WI38 (cell line): ENCODE data around the gene FBXO40.

Experiments
- H3K4me3 ChIP-seq: 2 replicates; pipeline ENCODE4 v1.5.1; 2011; ENCODE audit warnings: low read depth, mild to moderate bottlenecking, control low read depth, low read length
- TF ChIP-seq, protein P1 (sequence below): IDR thresholded peaks from 2 replicates; pipeline ENCODE4 v1.5.1; 2012; ENCODE audit warnings: low read depth, mild to moderate bottlenecking, control low read depth, low read length

The FBXO40 gene, protein sequence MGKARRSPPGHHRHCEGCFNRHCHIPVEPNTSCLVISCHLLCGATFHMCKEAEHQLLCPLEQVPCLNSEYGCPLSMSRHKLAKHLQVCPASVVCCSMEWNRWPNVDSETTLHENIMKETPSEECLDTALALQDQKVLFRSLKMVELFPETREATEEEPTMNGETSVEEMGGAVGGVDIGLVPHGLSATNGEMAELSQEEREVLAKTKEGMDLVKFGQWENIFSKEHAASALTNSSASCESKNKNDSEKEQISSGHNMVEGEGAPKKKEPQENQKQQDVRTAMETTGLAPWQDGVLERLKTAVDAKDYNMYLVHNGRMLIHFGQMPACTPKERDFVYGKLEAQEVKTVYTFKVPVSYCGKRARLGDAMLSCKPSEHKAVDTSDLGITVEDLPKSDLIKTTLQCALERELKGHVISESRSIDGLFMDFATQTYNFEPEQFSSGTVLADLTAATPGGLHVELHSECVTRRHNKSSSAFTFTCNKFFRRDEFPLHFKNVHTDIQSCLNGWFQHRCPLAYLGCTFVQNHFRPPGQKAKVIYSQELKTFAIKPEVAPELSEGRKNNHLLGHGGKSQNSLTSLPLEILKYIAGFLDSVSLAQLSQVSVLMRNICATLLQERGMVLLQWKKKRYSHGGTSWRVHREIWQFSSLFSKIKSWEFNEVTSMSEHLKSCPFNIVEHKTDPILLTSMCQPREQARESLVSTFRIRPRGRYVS

GRCh38 chr3:121592856-121593702 lies at the start of gene FBXO40:
FBXO40 (plus strand) TSS chr3:121593379; CDS start chr3:121620576, 27,197 bp downstream.
- no peak within 1 kb of the TSS for H3K4me3 ChIP-seq
- TF ChIP-seq, protein P1, sequence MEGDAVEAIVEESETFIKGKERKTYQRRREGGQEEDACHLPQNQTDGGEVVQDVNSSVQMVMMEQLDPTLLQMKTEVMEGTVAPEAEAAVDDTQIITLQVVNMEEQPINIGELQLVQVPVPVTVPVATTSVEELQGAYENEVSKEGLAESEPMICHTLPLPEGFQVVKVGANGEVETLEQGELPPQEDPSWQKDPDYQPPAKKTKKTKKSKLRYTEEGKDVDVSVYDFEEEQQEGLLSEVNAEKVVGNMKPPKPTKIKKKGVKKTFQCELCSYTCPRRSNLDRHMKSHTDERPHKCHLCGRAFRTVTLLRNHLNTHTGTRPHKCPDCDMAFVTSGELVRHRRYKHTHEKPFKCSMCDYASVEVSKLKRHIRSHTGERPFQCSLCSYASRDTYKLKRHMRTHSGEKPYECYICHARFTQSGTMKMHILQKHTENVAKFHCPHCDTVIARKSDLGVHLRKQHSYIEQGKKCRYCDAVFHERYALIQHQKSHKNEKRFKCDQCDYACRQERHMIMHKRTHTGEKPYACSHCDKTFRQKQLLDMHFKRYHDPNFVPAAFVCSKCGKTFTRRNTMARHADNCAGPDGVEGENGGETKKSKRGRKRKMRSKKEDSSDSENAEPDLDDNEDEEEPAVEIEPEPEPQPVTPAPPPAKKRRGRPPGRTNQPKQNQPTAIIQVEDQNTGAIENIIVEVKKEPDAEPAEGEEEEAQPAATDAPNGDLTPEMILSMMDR, result no peak

DNA sequence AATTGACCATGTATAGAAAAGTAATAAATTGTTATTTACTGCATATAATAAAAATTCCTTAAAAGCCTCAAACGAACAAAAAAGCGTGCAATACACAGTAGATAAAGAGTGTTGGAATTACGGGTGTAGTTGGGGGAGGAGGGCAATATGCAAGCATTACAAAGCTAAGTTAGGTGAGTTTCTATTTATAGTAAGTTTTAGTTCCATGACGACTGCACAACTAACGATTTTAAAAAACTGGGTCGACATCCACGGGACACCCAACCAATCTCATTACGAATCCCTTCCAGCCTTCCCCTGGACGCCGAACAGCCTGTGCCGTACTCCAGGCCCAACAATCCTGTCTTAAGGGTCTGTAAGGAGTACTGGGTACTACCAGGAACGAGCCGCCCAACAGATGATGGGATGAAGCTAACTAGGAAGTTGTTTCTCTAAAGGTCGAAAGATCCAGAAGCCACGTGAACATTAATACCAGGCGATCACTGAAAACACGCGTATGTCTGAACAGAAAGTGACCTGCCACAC lies 48.1 kb upstream of the FBXO40 start:
- peak overlapping the region; percentile 80 for H3K4me3 ChIP-seq
- TF ChIP-seq, protein P1, result no peak

- TF ChIP-seq, protein P1, result no peak
- peak within 1 kb of the TSS; percentile 80 for H3K4me3 ChIP-seq
These were observed 47.4 kb upstream of the FBXO40 start, which contains the start of gene POLQ for GRCh38 chr3:121545574-121546455. POLQ (minus strand) TSS chr3:121545988; CDS start chr3:121545877, 111 bp downstream.

GRCh38 chr3:121552379-121552778 lies 40.8 kb upstream of the FBXO40 start:
- peak overlapping the region; percentile 40 for H3K4me3 ChIP-seq

GRCh38 chr3:121552797-121553196 lies 40.4 kb upstream of the FBXO40 start:
- TF ChIP-seq, protein P1, result no peak
- no peak overlapping the region for H3K4me3 ChIP-seq

More at GRCh38 chr3:121552379-121552778, 40.8 kb upstream of the FBXO40 start:
- TF ChIP-seq, protein P1, result no peak

GRCh38 chr3:121557426-121557934 lies 35.7 kb upstream of the FBXO40 start:
- TF ChIP-seq, protein P1, result no peak
- H3K4me3 ChIP-seq, result no peak overlapping the region
